GM19324 (cell line): Measurements from ENCODE around the gene USP48.

Experiments used
- ATAC-seq: cut with Tn5 transposase; IDR thresholded peaks from one replicate; pipeline ENCODE4 v1.9.1; 2021; ENCODE audit warnings: mild to moderate bottlenecking, moderate library complexity; ENCODE audit not compliant: unreplicated experiment, low FRiP score

The USP48 gene

GRCh38 chr1:21659099-21659923, 123.6 kb downstream of the USP48 start:
- ATAC-seq = no peak

- no peak for ATAC-seq
These were observed 125.3 kb downstream of the USP48 start for GRCh38 chr1:21657456-21658190.

DNA sequence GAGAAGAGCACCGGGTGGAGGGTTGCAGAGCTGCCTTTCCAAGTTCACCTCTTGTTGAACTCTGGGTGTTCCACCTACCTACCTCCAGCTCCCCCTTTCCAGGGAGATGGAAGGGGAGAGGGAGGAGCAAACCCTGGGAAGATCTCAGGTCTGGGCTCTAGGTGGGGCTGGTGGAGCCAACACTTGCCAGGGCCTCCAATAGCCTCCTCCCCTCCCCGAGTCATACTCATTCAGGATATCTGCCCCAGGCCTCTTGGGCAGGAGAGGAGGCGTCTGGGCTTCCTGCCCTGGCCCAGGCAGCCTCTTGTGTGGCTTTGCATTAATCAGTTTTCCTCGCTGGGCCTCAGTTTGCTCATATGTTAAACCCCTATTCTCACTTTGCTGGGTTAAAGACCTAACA, 127.2 kb downstream of the USP48 start:
- ATAC-seq = no peak

- ATAC-seq = no peak
These were observed 127.7 kb downstream of the USP48 start for GRCh38 chr1:21655259-21655658.

DNA sequence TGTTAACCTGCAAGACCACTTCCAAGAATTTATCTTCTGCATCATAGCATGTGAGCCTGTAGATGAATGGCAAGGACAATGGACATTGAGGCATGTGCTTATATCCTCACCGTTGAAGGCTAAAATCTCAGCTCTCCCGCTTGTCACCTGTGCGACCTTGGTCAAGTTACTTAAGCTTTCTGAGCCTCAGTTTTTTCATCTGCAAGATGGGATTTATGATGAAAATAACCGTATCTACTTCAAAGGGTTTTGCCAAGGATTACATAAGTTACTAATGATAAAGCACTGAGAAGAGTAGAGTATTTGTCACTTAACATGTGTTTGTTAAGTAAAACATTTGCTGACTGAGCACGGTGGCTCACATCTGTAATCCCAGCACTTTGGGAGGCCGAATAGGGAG, 128.7 kb downstream of the USP48 start:
- ATAC-seq = no peak

GRCh38 chr1:21653744-21654100, 129.2 kb downstream of the USP48 start:
- no peak for ATAC-seq

DNA sequence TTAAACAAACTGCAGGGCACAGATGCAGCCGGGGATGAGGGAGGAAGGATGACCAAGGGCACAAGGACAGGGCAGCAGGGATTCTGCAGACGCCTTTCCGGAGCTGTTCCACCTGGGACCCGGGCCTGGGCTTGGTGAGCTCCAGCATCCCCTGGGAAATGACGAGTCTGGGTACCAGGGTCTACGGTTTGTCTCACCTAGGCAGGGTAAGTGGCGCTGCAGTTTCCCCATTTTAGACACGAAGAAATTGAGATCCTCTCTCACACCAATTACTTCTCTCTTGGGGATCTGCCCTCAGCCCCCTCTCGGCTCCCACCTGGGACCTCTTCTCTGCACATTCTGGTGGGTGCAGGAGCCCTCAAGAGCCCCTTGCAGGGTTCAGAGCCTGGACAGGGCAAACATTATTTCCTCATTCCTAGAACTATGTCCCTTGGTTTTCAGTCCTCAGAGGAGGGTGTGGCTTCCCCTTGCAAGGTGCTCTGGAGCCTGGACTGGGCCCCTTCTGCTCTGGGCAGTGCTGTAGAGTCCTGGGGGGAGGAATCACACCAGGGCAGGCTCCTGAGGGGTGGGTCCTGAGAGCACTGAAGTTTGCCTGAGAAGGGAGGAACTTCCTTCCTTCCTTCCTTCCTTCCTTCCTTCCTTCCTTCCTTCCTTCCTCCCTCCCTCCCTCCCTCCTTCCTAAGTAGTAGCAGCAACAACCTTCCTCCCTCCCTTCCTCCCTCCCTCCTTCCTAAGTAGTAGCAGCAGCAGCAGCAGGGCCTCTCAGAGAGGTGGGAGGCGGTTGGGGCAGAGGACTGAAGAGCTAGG, 129.8 kb downstream of the USP48 start:
- no peak for ATAC-seq

- no peak for ATAC-seq
These were observed 130.6 kb downstream of the USP48 start for GRCh38 chr1:21652101-21652936.

- no peak for ATAC-seq
These were observed 131.5 kb downstream of the USP48 start for GRCh38 chr1:21651214-21652042.

DNA sequence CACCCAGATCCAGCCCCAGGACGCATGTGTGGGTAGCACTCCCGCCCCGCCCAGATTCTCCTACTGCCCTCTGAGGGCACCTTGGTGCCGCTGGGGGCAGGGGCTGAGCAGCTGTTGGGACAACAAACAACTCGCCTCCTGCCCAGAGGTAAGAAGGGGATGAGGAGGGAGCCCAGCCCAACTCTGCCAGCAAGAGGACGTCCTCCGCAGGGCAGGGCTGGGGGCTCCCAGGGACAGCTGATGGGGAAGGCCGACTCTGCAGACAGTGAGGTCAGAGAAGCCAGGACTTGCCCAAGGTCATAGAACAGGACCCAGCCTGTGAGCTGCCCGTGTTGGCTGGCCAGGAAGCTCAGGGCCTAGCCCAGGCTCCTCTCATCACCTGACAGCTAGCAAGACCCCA, 132.5 kb downstream of the USP48 start:
- ATAC-seq = no peak

DNA sequence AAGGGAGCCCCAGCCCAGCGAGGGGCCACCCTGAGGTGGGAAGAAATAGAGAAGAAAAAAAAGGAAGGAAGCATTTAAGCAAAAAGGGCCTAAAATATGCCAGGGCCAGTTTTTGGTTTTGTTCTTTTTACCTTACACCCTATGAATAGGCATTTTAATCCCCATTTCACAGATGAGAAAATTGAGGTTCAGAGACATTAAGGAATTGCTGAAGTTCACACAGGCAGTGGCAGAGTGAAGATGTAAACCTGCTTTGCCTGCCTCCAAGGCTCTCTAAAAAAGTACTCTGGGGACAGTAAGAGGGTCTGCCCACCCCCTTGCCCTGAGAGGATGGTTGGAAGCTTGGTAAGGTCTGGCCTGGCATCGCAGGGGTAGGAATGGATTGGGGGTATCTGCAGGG, 133.6 kb downstream of the USP48 start:
- no peak for ATAC-seq

GRCh38 chr1:21648791-21649190, 134.2 kb downstream of the USP48 start:
- ATAC-seq = no peak

GRCh38 chr1:21648352-21648730, 134.6 kb downstream of the USP48 start:
- no peak for ATAC-seq

DNA sequence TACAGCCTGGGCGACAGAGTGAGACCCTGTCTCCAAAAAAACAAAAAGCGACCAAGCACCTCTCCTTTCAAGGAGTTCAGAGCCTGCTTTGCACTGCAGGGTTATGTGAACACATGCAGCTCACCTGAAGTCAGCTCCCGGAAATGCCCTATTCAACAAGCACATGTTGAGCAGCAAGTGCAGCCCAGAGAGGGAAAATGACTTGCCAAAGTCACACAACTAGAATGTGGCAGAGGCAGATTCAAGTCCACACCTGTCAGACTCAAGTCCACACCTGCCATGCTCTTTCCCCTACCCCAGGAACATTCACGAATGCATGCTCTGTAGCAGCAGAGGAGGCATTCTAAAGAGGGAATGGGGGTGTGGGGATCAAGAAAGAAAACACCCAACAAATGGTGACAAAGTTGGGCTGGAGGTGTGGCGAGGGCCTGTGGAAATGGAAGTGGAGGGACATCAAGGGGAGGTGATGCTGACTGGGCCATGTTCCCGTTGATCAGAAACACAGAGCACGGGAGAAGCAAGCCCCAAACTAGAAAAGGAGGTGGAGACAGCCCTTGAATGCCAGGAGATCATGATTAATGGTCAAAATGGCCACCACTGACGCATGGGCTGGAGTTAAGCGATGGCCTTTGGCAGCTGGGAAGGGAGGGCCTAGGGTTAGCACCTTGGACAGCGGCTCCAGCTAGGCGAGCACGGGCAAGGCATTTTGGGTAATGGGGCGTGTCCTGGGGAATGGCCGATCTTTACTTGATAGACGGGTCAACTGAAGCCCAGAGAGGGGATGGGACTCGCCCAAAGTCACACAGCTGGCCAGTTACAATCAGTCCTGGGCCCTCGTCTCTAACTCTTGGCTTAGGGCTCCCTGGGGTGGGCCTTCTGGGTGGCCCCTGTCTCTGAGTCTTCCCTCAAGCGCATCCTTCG, 135.3 kb downstream of the USP48 start:
- no peak for ATAC-seq

DNA sequence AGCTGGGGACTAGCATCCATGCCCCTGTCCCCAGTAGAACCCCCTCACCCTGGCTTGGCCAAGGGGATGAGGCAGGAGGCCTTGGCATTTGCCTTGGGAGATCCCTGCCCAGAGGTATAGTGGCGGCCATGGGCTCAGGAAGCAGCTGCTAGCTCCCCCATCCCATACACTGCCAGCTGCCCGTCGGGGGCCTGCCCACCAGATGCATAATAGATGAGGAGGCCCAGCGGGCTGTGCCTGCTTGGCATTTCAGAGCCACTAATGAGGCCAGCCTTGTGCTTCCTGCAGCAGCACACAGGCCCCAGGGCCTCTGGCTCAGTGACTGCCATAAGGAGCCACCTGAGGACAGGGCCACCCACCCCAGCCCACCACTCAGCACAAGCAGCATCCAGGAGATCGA, 137.4 kb downstream of the USP48 start:
- ATAC-seq = no peak

DNA sequence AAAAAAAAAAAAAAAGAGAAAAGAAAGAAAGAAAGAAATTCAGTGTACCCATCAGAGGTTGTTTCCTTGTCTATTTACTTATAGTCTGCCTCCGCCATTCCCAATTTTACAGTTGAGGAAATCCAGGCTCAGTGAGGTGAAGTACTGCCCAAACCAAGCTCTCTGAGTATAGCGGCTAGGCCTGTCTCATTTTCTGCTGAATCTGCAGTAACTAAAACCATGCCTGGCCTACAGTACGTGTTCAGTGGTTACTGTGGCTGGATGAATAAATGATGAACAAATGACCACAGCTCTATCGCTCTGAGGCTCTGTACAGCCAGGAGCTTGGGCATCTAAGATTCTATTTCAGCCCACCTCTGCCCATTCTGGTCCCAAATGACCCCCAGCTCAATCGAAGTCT, 138.0 kb downstream of the USP48 start:
- ATAC-seq = no peak

- ATAC-seq = no peak
These were observed 138.6 kb downstream of the USP48 start for GRCh38 chr1:21644348-21644747.

DNA sequence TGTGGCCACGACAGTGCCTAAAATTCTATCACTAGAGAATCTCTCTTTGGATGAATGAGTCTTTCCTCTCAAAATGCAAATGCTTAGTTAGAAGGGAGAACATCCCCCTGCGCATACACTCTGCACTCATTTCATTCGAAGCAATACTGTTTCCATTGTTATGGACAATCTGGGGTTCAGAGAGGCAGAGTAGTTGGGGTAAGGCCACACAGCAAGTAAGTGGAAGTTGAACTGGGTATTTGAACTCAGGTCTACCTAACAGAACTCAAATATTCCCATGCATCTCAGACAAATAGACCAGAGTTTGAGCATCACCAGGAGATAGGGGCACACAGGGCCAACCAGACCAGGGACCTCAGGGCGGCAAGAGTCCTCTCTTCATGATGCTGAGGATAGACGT, 139.3 kb downstream of the USP48 start:
- ATAC-seq = no peak
